DND-41 (cell line): Measurements from ENCODE around the gene PITX1.

Source experiments
- ATAC-seq: fragments of 200-7000 bp; cut with Tn5 transposase; 3 replicates; pipeline ENCODE4 v1.9.1; 2021; ENCODE audit warnings: low read depth; ENCODE audit not compliant: insufficient read depth
- DNase-seq: peaks from one replicate; pipeline ENCODE4 v3.0.0-alpha.2; 2020
- H2AFZ ChIP-seq: 2 replicates; pipeline ENCODE4 v1.6.0; 2012; ENCODE audit warnings: low read depth, low read length
- H3K27ac ChIP-seq: 2 replicates; pipeline ENCODE4 v1.5.1; 2012; ENCODE audit warnings: low read length, inconsistent platforms
- H3K27me3 ChIP-seq: fragments of 200-600 bp; sonication (generic); 2 replicates; pipeline ENCODE4 v1.6.0; 2012; ENCODE audit warnings: low read length, mild to moderate bottlenecking, inconsistent platforms; ENCODE audit not compliant: insufficient read depth, poor library complexity
- H3K36me3 ChIP-seq: 2 replicates; pipeline ENCODE4 v1.5.1; 2012; ENCODE audit warnings: low read length, inconsistent platforms; ENCODE audit not compliant: insufficient read depth
- H3K4me1 ChIP-seq: 2 replicates; pipeline ENCODE4 v1.5.1; 2012; ENCODE audit warnings: mild to moderate bottlenecking, low read length; ENCODE audit not compliant: insufficient read depth
- H3K4me2 ChIP-seq: 2 replicates; pipeline ENCODE4 v1.6.0; 2012; ENCODE audit warnings: mild to moderate bottlenecking, moderate library complexity, low read length, inconsistent platforms; ENCODE audit not compliant: insufficient read depth
- H3K4me3 ChIP-seq, 2 experiments: fragments of 200-600 bp in 1 of 2; shearing (Covaris generic) in 1 of 2; 2 replicates each; pipeline ENCODE4 v1.5.1; 2012 to 2016; ENCODE audit warnings: inconsistent platforms in 2 of 2, low read length in 2 of 2, mild to moderate bottlenecking in 2 of 2, low read depth in 1 of 2, moderate library complexity in 1 of 2
- H3K79me2 ChIP-seq: 2 replicates; pipeline ENCODE4 v1.6.0; 2012; ENCODE audit warnings: low read length, inconsistent platforms; ENCODE audit not compliant: insufficient read depth
- H3K9ac ChIP-seq: 2 replicates; pipeline ENCODE4 v1.6.0; 2012; ENCODE audit warnings: low read depth, mild to moderate bottlenecking, inconsistent platforms, low read length, moderate library complexity
- H3K9me3 ChIP-seq: 2 replicates; pipeline ENCODE4 v1.5.1; 2012; ENCODE audit warnings: low read length, moderate library complexity, mild to moderate bottlenecking, inconsistent platforms; ENCODE audit not compliant: insufficient read depth, severe bottlenecking
- H4K20me1 ChIP-seq: 2 replicates; pipeline ENCODE4 v1.6.0; 2012; ENCODE audit warnings: low read length; ENCODE audit not compliant: insufficient read depth
- EZH2 ChIP-seq: IDR thresholded peaks from 3 replicates; pipeline ENCODE4 v1.6.1; 2012; ENCODE audit warnings: borderline replicate concordance, low read depth, mild to moderate bottlenecking, moderate library complexity, low read length, inconsistent platforms; ENCODE audit not compliant: severe bottlenecking
- TF ChIP-seq, protein P1 (sequence below): IDR thresholded peaks from 2 replicates; pipeline ENCODE4 v1.5.1; 2012; ENCODE audit warnings: borderline replicate concordance, low read length, moderate library complexity, mild to moderate bottlenecking; ENCODE audit not compliant: poor library complexity, severe bottlenecking; ENCODE audit errors: extremely low read depth

PITX1 gene

DNA sequence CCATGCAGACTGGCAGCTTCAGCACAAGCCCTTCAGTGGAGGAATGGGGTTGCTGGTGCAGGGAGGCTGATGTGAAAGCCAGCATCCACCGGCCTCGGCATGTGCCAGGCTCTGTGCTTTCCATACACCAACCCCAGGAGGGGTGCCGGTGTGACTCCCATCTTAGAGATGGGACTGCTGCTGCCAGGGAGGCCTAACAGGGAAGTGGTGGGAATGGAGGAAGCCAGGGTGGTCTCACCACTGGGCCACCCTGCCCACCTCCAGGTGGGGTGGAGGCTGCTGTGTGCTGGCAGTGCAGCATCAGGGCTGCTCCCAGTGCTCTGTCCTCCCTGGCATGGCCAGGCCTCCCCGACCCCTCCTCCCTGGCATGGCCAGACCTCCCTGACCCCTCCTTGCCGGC is 32.8 kb upstream of the PITX1 start:
- no peak overlapping the region for H3K9ac ChIP-seq
- H3K36me3 ChIP-seq: no peaks in the 10 kb centered on the region
- H4K20me1 ChIP-seq: no peaks in the 10 kb centered on the region
- H3K9me3 ChIP-seq: no peaks in the 10 kb centered on the region
- no peak overlapping the region for H2AFZ ChIP-seq
- H3K4me2 ChIP-seq: no peak overlapping the region
- H3K4me1 ChIP-seq: no peaks in the 10 kb centered on the region
- H3K4me3 ChIP-seq: no peak overlapping the region
- no peak for DNase-seq
- H3K27me3 ChIP-seq: peaks cover 4% of the 10 kb centered on the region
- no peak for ATAC-seq
- H3K27ac ChIP-seq: no peak overlapping the region
- no peaks in the 10 kb centered on the region for H3K79me2 ChIP-seq
- no peak for TF ChIP-seq EZH2
- TF ChIP-seq, protein P1, sequence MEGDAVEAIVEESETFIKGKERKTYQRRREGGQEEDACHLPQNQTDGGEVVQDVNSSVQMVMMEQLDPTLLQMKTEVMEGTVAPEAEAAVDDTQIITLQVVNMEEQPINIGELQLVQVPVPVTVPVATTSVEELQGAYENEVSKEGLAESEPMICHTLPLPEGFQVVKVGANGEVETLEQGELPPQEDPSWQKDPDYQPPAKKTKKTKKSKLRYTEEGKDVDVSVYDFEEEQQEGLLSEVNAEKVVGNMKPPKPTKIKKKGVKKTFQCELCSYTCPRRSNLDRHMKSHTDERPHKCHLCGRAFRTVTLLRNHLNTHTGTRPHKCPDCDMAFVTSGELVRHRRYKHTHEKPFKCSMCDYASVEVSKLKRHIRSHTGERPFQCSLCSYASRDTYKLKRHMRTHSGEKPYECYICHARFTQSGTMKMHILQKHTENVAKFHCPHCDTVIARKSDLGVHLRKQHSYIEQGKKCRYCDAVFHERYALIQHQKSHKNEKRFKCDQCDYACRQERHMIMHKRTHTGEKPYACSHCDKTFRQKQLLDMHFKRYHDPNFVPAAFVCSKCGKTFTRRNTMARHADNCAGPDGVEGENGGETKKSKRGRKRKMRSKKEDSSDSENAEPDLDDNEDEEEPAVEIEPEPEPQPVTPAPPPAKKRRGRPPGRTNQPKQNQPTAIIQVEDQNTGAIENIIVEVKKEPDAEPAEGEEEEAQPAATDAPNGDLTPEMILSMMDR: no peak

DNA sequence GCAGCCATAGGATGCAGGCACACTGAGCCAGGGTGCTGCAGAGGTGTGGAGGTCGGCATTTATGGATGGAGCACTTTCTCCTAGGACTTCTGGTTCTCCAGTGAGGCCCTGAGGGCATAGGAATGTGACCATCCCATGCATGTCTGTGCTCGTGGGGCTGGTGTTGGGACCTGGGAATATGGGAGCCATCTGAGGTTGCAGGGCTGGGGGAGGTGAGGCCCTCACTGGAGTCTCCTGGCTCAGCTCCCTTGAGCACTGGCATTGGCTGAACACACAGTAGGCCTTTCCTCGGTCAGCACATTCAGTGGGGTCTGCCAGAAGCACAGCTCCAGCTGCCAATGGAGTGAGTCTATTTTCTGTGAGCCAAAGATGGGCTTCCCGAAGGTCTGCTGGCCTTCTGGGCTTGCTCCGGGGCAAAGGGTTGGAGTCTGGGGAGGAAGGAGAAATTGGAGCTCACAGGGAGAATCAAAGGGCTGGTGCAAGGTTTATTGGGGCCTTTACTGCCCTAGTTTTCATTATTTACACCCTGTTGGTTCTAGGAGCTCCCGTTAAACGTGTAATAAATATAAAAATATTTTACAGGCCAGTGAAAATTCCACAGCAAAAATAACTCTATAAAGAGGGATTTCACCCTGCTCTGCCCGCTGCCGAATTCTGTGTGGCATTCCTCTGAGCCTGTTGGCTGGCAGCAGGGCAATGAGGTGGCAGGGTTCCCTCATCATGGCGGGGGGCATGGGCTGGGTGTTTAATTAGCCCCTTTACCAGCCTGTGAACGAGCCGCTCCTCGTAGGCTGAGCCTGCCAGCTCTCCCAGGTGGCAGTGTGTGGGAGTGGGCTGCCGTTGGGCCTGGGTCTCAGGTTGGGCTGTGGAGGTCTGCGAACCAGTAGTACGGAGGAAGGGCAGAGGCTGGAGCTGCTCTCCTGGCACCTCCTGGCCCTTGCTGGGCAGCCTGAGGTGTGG is 31.6 kb upstream of the PITX1 start:
- DNase-seq (no peak), ATAC-seq (no peak)
- Histone ChIP-seq H3K36me3 (no peaks in the 10 kb centered on the region), H3K9ac (no peak overlapping the region), H3K27me3 (peaks cover 4% of the 10 kb centered on the region), H3K4me2 (no peak overlapping the region), H4K20me1 (no peaks in the 10 kb centered on the region), H3K9me3 (no peaks in the 10 kb centered on the region), H2AFZ (no peak overlapping the region), H3K4me1 (no peaks in the 10 kb centered on the region), H3K27ac (no peak overlapping the region), H3K79me2 (no peaks in the 10 kb centered on the region), H3K4me3 (no peak overlapping the region)
- TF ChIP-seq, protein P1: no peak
- TF ChIP-seq EZH2: no peak

DNA sequence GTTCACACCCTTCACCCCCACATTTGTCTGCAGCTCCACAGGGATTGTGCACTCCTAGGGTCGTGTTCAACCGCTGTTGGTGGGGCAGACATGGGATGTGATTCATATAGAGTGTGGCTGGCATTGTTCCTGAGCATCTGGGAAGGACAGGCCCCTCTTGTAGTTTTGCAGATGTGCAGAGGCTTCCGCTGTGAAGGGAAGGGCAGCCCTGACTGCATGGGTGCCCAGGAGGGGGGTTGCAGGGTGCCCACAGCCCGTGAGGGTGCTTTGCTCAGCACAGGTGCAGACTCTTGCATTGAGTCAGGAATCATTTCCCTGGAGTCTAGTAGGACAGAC is 30.2 kb upstream of the PITX1 start:
- Histone ChIP-seq H3K4me1 (no peaks in the 10 kb centered on the region), H2AFZ (no peak overlapping the region), H3K36me3 (no peaks in the 10 kb centered on the region), H3K4me3 (no peak overlapping the region), H4K20me1 (no peaks in the 10 kb centered on the region), H3K9ac (no peak overlapping the region), H3K4me2 (no peak overlapping the region), H3K27ac (no peak overlapping the region), H3K79me2 (no peaks in the 10 kb centered on the region), H3K9me3 (no peaks in the 10 kb centered on the region), H3K27me3 (peaks cover 4% of the 10 kb centered on the region)
- no peak for ATAC-seq
- no peak for TF ChIP-seq EZH2
- TF ChIP-seq, protein P1: no peak
- DNase-seq: no peak
